B cell (primary cell): ENCODE data around the gene XPO5. TPM values are rescaled to one million over a fixed set of nuclear protein-coding genes. Genes with fewer than 3 reads are reported as not detected.

Experiments used
- ATAC-seq: fragments of 200-7000 bp; cut with Tn5 transposase; one replicate; pipeline ENCODE4 v1.10.0; 2021; ENCODE audit warnings: low read depth, mild to moderate bottlenecking, moderate number of reproducible peaks, moderate library complexity
- CTCF ChIA-PET: fragments of 350-600 bp; sonication (Branson Sonifier 250); formaldehyde crosslinking; loops from one replicate; lab custom pipeline; 2021; ENCODE audit warnings: antibody characterized with exemption, inconsistent platforms; lab: Charles Lee
- POLR2A ChIA-PET: fragments of 350-600 bp; sonication (Branson Sonifier 250); formaldehyde crosslinking; loops from one replicate; lab custom pipeline; 2021; ENCODE audit warnings: antibody characterized with exemption; lab: Charles Lee
- DNase-seq: peaks from one replicate; pipeline ENCODE4 v3.0.0; 2013
- H2AFZ ChIP-seq: 2 replicates; pipeline ENCODE4 v1.6.1; 2012; ENCODE audit warnings: mild to moderate bottlenecking, low read depth, low read length; ENCODE audit not compliant: insufficient read depth, poor library complexity, severe bottlenecking
- H3K27ac ChIP-seq, 2 donors: 1 replicate in 1 of 2; 2 replicates in 1 of 2; pipeline ENCODE4 v1.5.1; 2012 to 2013; ENCODE audit warnings: low read length in 2 of 2, mild to moderate bottlenecking in 2 of 2, moderate library complexity in 1 of 2
- H3K27me3 ChIP-seq, 4 experiments: fragments of 200-600 bp in 1 of 4; sonication (generic) in 1 of 4; replicated peaks in 1 of 4; 1 replicate in 2 of 4; 2 replicates in 2 of 4; pipeline versions ENCODE4 v1.6.1 to v1.7.0; 2013 to 2016; ENCODE audit warnings: low read length in 3 of 4, mild to moderate bottlenecking in 2 of 4, mixed read lengths in 1 of 4, moderate library complexity in 1 of 4; ENCODE audit not compliant: insufficient read depth in 4 of 4, control insufficient read depth in 3 of 4; ENCODE audit errors: control extremely low read depth in 1 of 4
- H3K36me3 ChIP-seq, 2 experiments: replicated peaks in 1 of 2; 1 replicate in 1 of 2; 2 replicates in 1 of 2; pipeline versions ENCODE4 v1.6.1 to v1.7.1; 2013; ENCODE audit warnings: low read length in 1 of 2; ENCODE audit not compliant: insufficient read depth in 2 of 2, control insufficient read depth in 1 of 2; ENCODE audit errors: control extremely low read depth in 1 of 2, extremely low read depth in 1 of 2
- H3K4me1 ChIP-seq, 2 donors: fragments of 200-600 bp in 1 of 2; sonication (generic) in 1 of 2; 1 replicate in 1 of 2; 2 replicates in 1 of 2; pipeline versions ENCODE4 v1.5.1 to v1.6.1; 2013 to 2017; ENCODE audit warnings: low read length in 2 of 2; ENCODE audit not compliant: control insufficient read depth in 2 of 2, insufficient read depth in 2 of 2
- H3K4me2 ChIP-seq: replicated peaks from 2 replicates; pipeline ENCODE3; 2012; ENCODE audit warnings: mild to moderate bottlenecking, low read depth, low read length; ENCODE audit not compliant: poor library complexity, severe bottlenecking
- H3K4me3 ChIP-seq, 5 experiments: fragments of 200-600 bp in 1 of 5; sonication (generic) in 1 of 5; 1 replicate in 3 of 5; 2 replicates in 2 of 5; pipeline versions ENCODE4 v1.5.1 to v1.7.0; 2011 to 2016; ENCODE audit warnings: low read length in 4 of 5, mild to moderate bottlenecking in 4 of 5, low read depth in 2 of 5, control low read depth in 1 of 5, moderate library complexity in 1 of 5; ENCODE audit not compliant: insufficient read depth in 1 of 5; ENCODE audit errors: control extremely low read depth in 1 of 5, extremely low read depth in 1 of 5
- H3K79me2 ChIP-seq: fragments of 200-600 bp; sonication (generic); one replicate; pipeline ENCODE4 v1.6.0; 2016; ENCODE audit warnings: low read length; ENCODE audit not compliant: control insufficient read depth, insufficient read depth
- H3K9ac ChIP-seq: fragments of 200-600 bp; sonication (generic); 2 replicates; pipeline ENCODE4 v1.6.1; 2017; ENCODE audit warnings: mild to moderate bottlenecking, low read length, moderate library complexity
- H3K9me3 ChIP-seq, 3 donors: one replicate each; pipeline versions ENCODE4 v1.6.1 to v1.7.1; 2013; ENCODE audit warnings: low read length in 2 of 3; ENCODE audit not compliant: control insufficient read depth in 2 of 3, insufficient read depth in 1 of 3; ENCODE audit errors: control extremely low read depth in 1 of 3
- H4K20me1 ChIP-seq: 2 replicates; pipeline ENCODE4 v1.6.0; 2012; ENCODE audit warnings: mild to moderate bottlenecking, low read length; ENCODE audit not compliant: insufficient read depth, control insufficient read depth, poor library complexity, severe bottlenecking
- H3K27ac Mint-ChIP-seq: one replicate; pipeline ENCODE4 v1.8.0; 2021; ENCODE audit warnings: mixed read lengths
- H3K27me3 Mint-ChIP-seq: one replicate; pipeline ENCODE4 v1.8.0; 2021; ENCODE audit warnings: mixed read lengths
- H3K4me1 Mint-ChIP-seq: one replicate; pipeline ENCODE4 v1.8.0; 2021; ENCODE audit warnings: mixed read lengths
- H3K4me3 Mint-ChIP-seq: one replicate; pipeline ENCODE4 v1.8.0; 2021; ENCODE audit warnings: mixed read lengths
- H3K9me3 Mint-ChIP-seq: one replicate; pipeline ENCODE4 v1.8.0; 2022; ENCODE audit warnings: mixed read lengths; ENCODE audit not compliant: insufficient read depth
- EZH2 ChIP-seq: IDR thresholded peaks from 2 replicates; pipeline ENCODE4 v1.6.1; 2012; ENCODE audit warnings: borderline replicate concordance, low read depth, mild to moderate bottlenecking, moderate library complexity, low read length; ENCODE audit not compliant: insufficient read depth, poor library complexity, severe bottlenecking
- WGBS: methylation state at CpG from one replicate; pipeline ENCODE4 v1.1.5; 2013; ENCODE audit warnings: missing lambda C conversion rate; ENCODE audit not compliant: insufficient coverage; 5-methylcytosine and 5-hydroxymethylcytosine counted together
- intact Hi-C: fragments of 100-400 bp; cut with micrococcal nuclease; formaldehyde crosslinking; loops from one replicate; pipeline ENCODE4 v1.10.0; 2022
- polyA plus RNA-seq: library from polyadenylated mRNA; depleted of rRNA; stranded (reverse); fragments of >200 nt; gene quantifications from 2 replicates; pipeline ENCODE4 v1.2.3, GENCODE V29; 2012
- total RNA-seq, 2 donors: library from RNA; stranded (reverse); fragments of 120-200 nt in 1 of 2; gene quantifications; 1 replicate in 1 of 2; 2 replicates in 1 of 2; pipeline versions ENCODE4 v1.2.3 to v1.2.4, GENCODE V29; 2013 to 2022
- TF ChIP-seq, protein P1 (sequence below): fragments of 200-600 bp; IDR thresholded peaks from one replicate; pipeline ENCODE4 v1.8.0; 2022; ENCODE audit warnings: antibody characterized with exemption, mild to moderate bottlenecking

The XPO5 gene
- total and polyA plus RNA-seq, 2 donors (not counting 1 experiment from before 2014, with no cell fraction given): 14.4 to 45.7 TPM

DNA sequence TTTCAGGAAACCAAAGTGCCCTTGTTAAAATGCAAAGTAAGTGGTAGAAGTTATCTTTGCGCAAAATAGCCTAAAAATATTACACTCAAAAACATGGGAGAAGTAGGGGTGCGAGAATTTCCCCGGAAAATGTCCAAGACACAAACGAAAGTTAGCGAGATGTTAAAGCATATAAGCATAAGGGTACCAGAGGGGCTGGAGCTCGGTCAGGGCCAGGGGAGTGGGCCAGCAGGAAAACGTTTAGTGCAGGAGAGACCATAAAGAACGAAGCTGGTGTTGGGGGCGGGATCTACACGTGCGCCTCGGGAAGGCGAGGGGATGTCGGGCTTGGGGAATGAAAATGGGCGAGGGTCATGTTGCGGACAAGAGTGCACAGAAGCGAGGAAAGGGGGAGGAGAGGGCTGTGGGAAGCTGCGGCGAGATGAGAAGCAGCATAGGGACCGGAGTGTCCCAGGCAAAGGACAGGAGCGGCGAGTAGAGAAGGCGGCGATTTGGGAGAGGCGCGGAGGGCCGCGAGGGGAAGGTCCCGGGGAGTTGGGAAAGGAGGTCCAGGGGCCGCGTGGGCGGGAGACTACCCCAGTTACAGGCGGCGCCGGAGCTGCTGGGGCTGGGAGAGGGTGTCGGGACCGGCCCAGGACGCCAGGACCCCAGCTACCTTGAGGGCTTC, 600 bp downstream of the XPO5 start:
- Histone ChIP-seq H3K4me2 (peak overlapping the region; percentile 80), H3K9ac (peak overlapping the region; percentile 80), H3K4me3 (peak overlapping the region; percentile 67 to 99 (median 90)), H2AFZ (peak overlapping the region; percentile 95), H3K36me3 (peaks cover 2 to 18% of the 10 kb centered on the region in 2 experiments), H4K20me1 (peaks cover 6% of the 10 kb centered on the region), H3K27me3 (no peaks in the 10 kb centered on the region), H3K4me1 (peaks cover 28 to 40% of the 10 kb centered on the region in 2 donors), H3K9me3 (no peaks in the 10 kb centered on the region), H3K27ac (peak overlapping the region in 1 of 2 donors; percentile 80), H3K79me2 (peaks cover 59% of the 10 kb centered on the region)
- ChIA-PET CTCF (interaction anchor here (1.0 to 1.9 kb wide), 3 partner anchors 16 to 55 kb away, joined by 3 to 5 read pairs (median 5); no protein-coding TSS in a partner anchor), POLR2A (interaction anchor here (0.6 to 1.0 kb wide), 2 partner anchors 54 to 681 kb away, joined by 4 read pairs; no protein-coding TSS in a partner anchor)
- no peak for DNase-seq
- no peaks in the 10 kb centered on the region for H3K27me3 Mint-ChIP-seq
- peak overlapping the region; percentile 94 for H3K4me3 Mint-ChIP-seq
- under 1% methylated on average over 34 of the region's 38 CpGs for whole genome bisulfite sequencing
- H3K9me3 Mint-ChIP-seq: no peaks in the 10 kb centered on the region
- intact Hi-C loops: loop anchor here (5.0 kb wide), 2 partner anchors 208 to 552 kb away; partner anchors contain the start of genes MRPL14, TMEM63B and ZNF318
- H3K4me1 Mint-ChIP-seq: peaks cover 36% of the 10 kb centered on the region
- TF ChIP-seq, protein P1, sequence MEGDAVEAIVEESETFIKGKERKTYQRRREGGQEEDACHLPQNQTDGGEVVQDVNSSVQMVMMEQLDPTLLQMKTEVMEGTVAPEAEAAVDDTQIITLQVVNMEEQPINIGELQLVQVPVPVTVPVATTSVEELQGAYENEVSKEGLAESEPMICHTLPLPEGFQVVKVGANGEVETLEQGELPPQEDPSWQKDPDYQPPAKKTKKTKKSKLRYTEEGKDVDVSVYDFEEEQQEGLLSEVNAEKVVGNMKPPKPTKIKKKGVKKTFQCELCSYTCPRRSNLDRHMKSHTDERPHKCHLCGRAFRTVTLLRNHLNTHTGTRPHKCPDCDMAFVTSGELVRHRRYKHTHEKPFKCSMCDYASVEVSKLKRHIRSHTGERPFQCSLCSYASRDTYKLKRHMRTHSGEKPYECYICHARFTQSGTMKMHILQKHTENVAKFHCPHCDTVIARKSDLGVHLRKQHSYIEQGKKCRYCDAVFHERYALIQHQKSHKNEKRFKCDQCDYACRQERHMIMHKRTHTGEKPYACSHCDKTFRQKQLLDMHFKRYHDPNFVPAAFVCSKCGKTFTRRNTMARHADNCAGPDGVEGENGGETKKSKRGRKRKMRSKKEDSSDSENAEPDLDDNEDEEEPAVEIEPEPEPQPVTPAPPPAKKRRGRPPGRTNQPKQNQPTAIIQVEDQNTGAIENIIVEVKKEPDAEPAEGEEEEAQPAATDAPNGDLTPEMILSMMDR: no peak
- TF ChIP-seq EZH2: no peak
- H3K27ac Mint-ChIP-seq: peak overlapping the region; percentile 91
- ATAC-seq: no peak

DNA sequence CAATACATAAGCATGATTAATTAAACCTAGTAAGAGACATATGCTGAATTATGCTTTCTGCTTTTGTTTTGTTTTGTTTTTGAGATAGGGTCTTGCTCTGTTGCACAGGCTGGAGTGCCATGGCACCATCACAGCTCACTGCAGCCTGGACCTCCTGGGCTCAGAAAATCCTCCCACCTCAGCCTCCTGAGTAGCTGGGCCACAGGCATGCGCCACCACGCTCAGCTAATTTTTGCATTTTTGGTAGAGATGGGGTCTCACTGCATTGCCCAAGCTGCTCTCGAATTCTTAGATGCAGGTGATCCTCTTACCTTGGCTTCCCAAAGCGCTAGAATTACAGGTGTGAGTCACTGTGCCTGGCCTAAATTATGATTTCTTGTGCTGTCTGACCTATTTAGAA, 3.8 kb downstream of the XPO5 start:
- Mint-ChIP-seq H3K9me3 (no peaks in the 10 kb centered on the region), H3K4me1 (peaks cover 15% of the 10 kb centered on the region), H3K27ac (no peak overlapping the region), H3K27me3 (no peaks in the 10 kb centered on the region), H3K4me3 (no peak overlapping the region)
- Histone ChIP-seq H3K4me3 (no peak overlapping the region), H2AFZ (no peak overlapping the region), H3K27ac (no peak overlapping the region), H4K20me1 (no peaks in the 10 kb centered on the region), H3K36me3 (peaks cover 3 to 28% of the 10 kb centered on the region in 2 experiments), H3K9ac (no peak overlapping the region), H3K9me3 (no peaks in the 10 kb centered on the region), H3K4me1 (peaks cover 6 to 17% of the 10 kb centered on the region in 2 donors), H3K79me2 (peaks cover 32% of the 10 kb centered on the region), H3K4me2 (no peak overlapping the region), H3K27me3 (no peaks in the 10 kb centered on the region)
- ChIA-PET POLR2A (no interaction called here), CTCF (no interaction called here)
- ATAC-seq: no peak
- DNase-seq: no peak
- no peak for TF ChIP-seq EZH2
- TF ChIP-seq, protein P1: no peak
- 100% methylated on average over 2 of the region's 4 CpGs for WGBS
- intact Hi-C loops: no loop called here
